Kidney glomerular epithelial cell (primary cell): ENCODE measurements around the gene CCSER2.
A peak's percentile ranks its signal among the peaks of the same experiment; 100 is the strongest.
"Not testable (repeated sequence)": the region's sequence is repeated elsewhere in the genome, so short reads cannot be mapped to it uniquely, and the experiment has no call there.

Source experiments
- DNase-seq: peaks from one replicate; lab custom pipeline; 2025; lab: John Stamatoyannopoulos, UW

Gene CCSER2

GRCh38 chr10:84456126-84456525, 127.7 kb downstream of the CCSER2 start:
- DNase-seq = no peak

GRCh38 chr10:84460520-84460919, 132.1 kb downstream of the CCSER2 start:
- no peak for DNase-seq

GRCh38 chr10:84469470-84469869, 141.1 kb downstream of the CCSER2 start:
- peak; percentile 70 for DNase-seq

GRCh38 chr10:84473136-84473535, 144.7 kb downstream of the CCSER2 start:
- DNase-seq = no peak

GRCh38 chr10:84477398-84478128, 149.2 kb downstream of the CCSER2 start:
- no peak for DNase-seq

- no peak for DNase-seq
These were observed 149.8 kb downstream of the CCSER2 start for GRCh38 chr10:84478151-84478550.

GRCh38 chr10:84478679-84479078, 150.3 kb downstream of the CCSER2 start:
- no peak for DNase-seq

- no peak for DNase-seq
These were observed 156.2 kb downstream of the CCSER2 start for GRCh38 chr10:84484541-84484940.

- no peak for DNase-seq
These were observed 165.0 kb downstream of the CCSER2 start for GRCh38 chr10:84493361-84493760.

GRCh38 chr10:84493951-84494848, 165.8 kb downstream of the CCSER2 start:
- peak; percentile 62 for DNase-seq

GRCh38 chr10:84494849-84495180, 166.4 kb downstream of the CCSER2 start:
- DNase-seq = no peak

- DNase-seq = no peak
These were observed 169.6 kb downstream of the CCSER2 start for GRCh38 chr10:84497978-84498377.

- not testable (repeated sequence) for DNase-seq
These were observed 170.7 kb downstream of the CCSER2 start for GRCh38 chr10:84499039-84499438.

GRCh38 chr10:84499846-84500245, 171.5 kb downstream of the CCSER2 start:
- peak; percentile 62 for DNase-seq

GRCh38 chr10:84510121-84510520, 181.7 kb downstream of the CCSER2 start:
- DNase-seq = peak; percentile 19

- DNase-seq = no peak
These were observed 182.7 kb downstream of the CCSER2 start for GRCh38 chr10:84511106-84511505.

GRCh38 chr10:84511709-84512285, 183.4 kb downstream of the CCSER2 start:
- no peak for DNase-seq

- no peak for DNase-seq
These were observed 189.2 kb downstream of the CCSER2 start for GRCh38 chr10:84517554-84517953.

- no peak for DNase-seq
These were observed 190.8 kb downstream of the CCSER2 start for GRCh38 chr10:84519235-84519634.

GRCh38 chr10:84521013-84521412, 192.6 kb downstream of the CCSER2 start:
- no peak for DNase-seq

- DNase-seq = no peak
These were observed 193.1 kb downstream of the CCSER2 start for GRCh38 chr10:84521468-84521867.

- DNase-seq = no peak
These were observed 194.4 kb downstream of the CCSER2 start for GRCh38 chr10:84522612-84523462.
